WERI-Rb-1 (cell line): Measurements from ENCODE around the gene MLH1.
"Not testable (repeated sequence)": the region's sequence is repeated elsewhere in the genome, so short reads cannot be mapped to it uniquely, and the experiment has no call there.

Source experiments
- DNase-seq: peaks from one replicate; pipeline ENCODE4 v3.0.0-alpha.2; 2020
- H3K27ac ChIP-seq: fragments of 250-450 bp; sonication (Bioruptor Pico); 2 replicates; pipeline ENCODE4 v1.5.1; 2020; ENCODE audit warnings: mild to moderate bottlenecking, moderate library complexity
- H3K27me3 ChIP-seq: fragments of 250-450 bp; sonication (Bioruptor Pico); 2 replicates; pipeline ENCODE4 v1.5.1; 2021; ENCODE audit warnings: mild to moderate bottlenecking, low read depth, moderate library complexity; ENCODE audit not compliant: insufficient read depth, severe bottlenecking
- H3K36me3 ChIP-seq: fragments of 250-450 bp; sonication (Bioruptor Pico); 2 replicates; pipeline ENCODE4 v1.5.1; 2020; ENCODE audit warnings: mild to moderate bottlenecking, moderate library complexity
- H3K4me3 ChIP-seq: 2 replicates; pipeline ENCODE4 v1.5.1; 2011; ENCODE audit warnings: low read depth, mild to moderate bottlenecking, control low read depth, low read length
- H3K9me3 ChIP-seq: fragments of 250-450 bp; sonication (Bioruptor Pico); 2 replicates; pipeline ENCODE4 v1.5.1; 2021; ENCODE audit warnings: mild to moderate bottlenecking, moderate library complexity; ENCODE audit not compliant: severe bottlenecking
- CTCF ChIP-seq: IDR thresholded peaks from 2 replicates; pipeline ENCODE4 v1.5.1; 2011; ENCODE audit warnings: low read depth, mild to moderate bottlenecking, control low read depth, inconsistent platforms, low read length

Gene MLH1

GRCh38 chr3:36993326-36994283, at the start of gene MLH1:
Gene MLH1, plus strand, starts transcription at chr3:36993518. Its CDS starts 30 bp downstream, at chr3:36993548.
- Histone ChIP-seq H3K4me3 (peak within 1 kb of the TSS; percentile 72), H3K9me3 (peaks cover 11% of the 10 kb centered on the region), H3K27ac (peak within 1 kb of the TSS; percentile 97), H3K36me3 (peaks cover 47% of the 10 kb centered on the region), H3K27me3 (no peaks in the 10 kb centered on the region)
- no peak for TF ChIP-seq CTCF
- DNase-seq, result peak; percentile 98

GRCh38 chr3:36943601-36944000, 49.7 kb upstream of the MLH1 start:
- DNase-seq, result no peak
- Histone ChIP-seq H3K27ac (no peak overlapping the region), H3K36me3 (no peaks in the 10 kb centered on the region), H3K4me3 (peak overlapping the region; percentile 45), H3K27me3 (no peaks in the 10 kb centered on the region), H3K9me3 (peaks cover 3% of the 10 kb centered on the region)
- TF ChIP-seq CTCF, result no peak

- Histone ChIP-seq H3K9me3 (peaks cover 3% of the 10 kb centered on the region), H3K27me3 (no peaks in the 10 kb centered on the region), H3K27ac (no peak overlapping the region), H3K4me3 (peak overlapping the region; percentile 45), H3K36me3 (no peaks in the 10 kb centered on the region)
- peak; percentile 19 for DNase-seq
- 0 out of 2 replicates have a peak, but pooled peaks have one; percentile 2 for TF ChIP-seq CTCF
Measured at GRCh38 chr3:36944012-36944640, 49.2 kb upstream of the MLH1 start.

GRCh38 chr3:36944641-36945270, 48.6 kb upstream of the MLH1 start, which contains the start of gene TRANK1:
Gene TRANK1, minus strand, starts transcription at chr3:36945054. Its CDS starts 245 bp downstream, at chr3:36944809.
- H3K4me3 ChIP-seq, result peak within 1 kb of the TSS; percentile 45
- no peaks in the 10 kb centered on the region for H3K27me3 ChIP-seq
- no peak within 1 kb of the TSS for H3K27ac ChIP-seq
- H3K36me3 ChIP-seq, result no peaks in the 10 kb centered on the region
- TF ChIP-seq CTCF, result no peak
- no peak for DNase-seq
- H3K9me3 ChIP-seq, result peaks cover 3% of the 10 kb centered on the region

GRCh38 chr3:36945333-36945980, 47.9 kb upstream of the MLH1 start:
- peaks cover 3% of the 10 kb centered on the region for H3K9me3 ChIP-seq
- H3K36me3 ChIP-seq, result no peaks in the 10 kb centered on the region
- DNase-seq, result no peak
- H3K4me3 ChIP-seq, result no peak overlapping the region
- H3K27me3 ChIP-seq, result no peaks in the 10 kb centered on the region
- TF ChIP-seq CTCF, result no peak
- H3K27ac ChIP-seq, result no peak overlapping the region

GRCh38 chr3:36947814-36948213, 45.5 kb upstream of the MLH1 start:
- not testable (repeated sequence) for DNase-seq, H3K9me3 ChIP-seq, H3K27ac ChIP-seq, H3K4me3 ChIP-seq, H3K27me3 ChIP-seq, H3K36me3 ChIP-seq
